HG03354 (cell line): ENCODE results near the gene STC2.

Source experiments
- ATAC-seq: cut with Tn5 transposase; IDR thresholded peaks from one replicate; pipeline ENCODE4 v1.9.1; 2021; ENCODE audit warnings: mild to moderate bottlenecking; ENCODE audit not compliant: unreplicated experiment, poor library complexity, severe bottlenecking

STC2 gene

GRCh38 chr5:173315495-173316338 is 12.5 kb downstream of the STC2 start:
- no peak for ATAC-seq

GRCh38 chr5:173314166-173314952 is 13.9 kb downstream of the STC2 start:
- ATAC-seq, result no peak

GRCh38 chr5:173313351-173313801 is 14.8 kb downstream of the STC2 start:
- no peak for ATAC-seq

- no peak for ATAC-seq
These were observed 15.4 kb downstream of the STC2 start for GRCh38 chr5:173312821-173313220.

- ATAC-seq, result no peak
These were observed 16.2 kb downstream of the STC2 start for GRCh38 chr5:173311818-173312585.

- ATAC-seq, result no peak
These were observed 17.1 kb downstream of the STC2 start for GRCh38 chr5:173310861-173311785.

- no peak for ATAC-seq
These were observed 17.9 kb downstream of the STC2 start for GRCh38 chr5:173310218-173310769.

GRCh38 chr5:173309731-173310130 is 18.5 kb downstream of the STC2 start:
- no peak for ATAC-seq

GRCh38 chr5:173308226-173308625 is 20.0 kb downstream of the STC2 start:
- ATAC-seq, result no peak

- ATAC-seq, result no peak
These were observed 20.5 kb downstream of the STC2 start for GRCh38 chr5:173307695-173308094.

GRCh38 chr5:173306695-173307094 is 21.5 kb downstream of the STC2 start:
- no peak for ATAC-seq

GRCh38 chr5:173304591-173304988 is 23.6 kb downstream of the STC2 start:
- no peak for ATAC-seq

- no peak for ATAC-seq
These were observed 24.2 kb downstream of the STC2 start for GRCh38 chr5:173303878-173304590.

GRCh38 chr5:173302546-173303155 is 25.6 kb downstream of the STC2 start:
- ATAC-seq, result no peak

GRCh38 chr5:173301695-173302545 is 26.3 kb downstream of the STC2 start:
- ATAC-seq, result no peak

GRCh38 chr5:173300389-173301047 is 27.7 kb downstream of the STC2 start:
- no peak for ATAC-seq
